Tibial nerve (tissue), 4 donors: ENCODE data around the gene OGA.

Source experiments
- EP300 ChIP-seq, 2 donors: sonication (generic); formaldehyde crosslinking; IDR thresholded peaks; one replicate each; pipeline ENCODE4 v1.6.1; 2017; ENCODE audit warnings: antibody characterized with exemption in 2 of 2, mild to moderate bottlenecking in 1 of 2
- POLR2A ChIP-seq, 2 donors: fragments of 450-650 bp; IDR thresholded peaks; one replicate each; pipeline ENCODE4 v1.6.1; 2017; ENCODE audit warnings: antibody characterized with exemption in 2 of 2, mild to moderate bottlenecking in 2 of 2, moderate library complexity in 2 of 2
- TF ChIP-seq, protein P1 (sequence below), 5 experiments: fragments of 200-600 bp in 3 of 5; fragments of 450-650 bp in 2 of 5; sonication (generic) in 3 of 5; IDR thresholded peaks; one replicate each; pipeline ENCODE4 v1.5.1; 2016 to 2019; ENCODE audit warnings: antibody characterized with exemption in 5 of 5, mild to moderate bottlenecking in 3 of 5, moderate library complexity in 2 of 5

DNA sequence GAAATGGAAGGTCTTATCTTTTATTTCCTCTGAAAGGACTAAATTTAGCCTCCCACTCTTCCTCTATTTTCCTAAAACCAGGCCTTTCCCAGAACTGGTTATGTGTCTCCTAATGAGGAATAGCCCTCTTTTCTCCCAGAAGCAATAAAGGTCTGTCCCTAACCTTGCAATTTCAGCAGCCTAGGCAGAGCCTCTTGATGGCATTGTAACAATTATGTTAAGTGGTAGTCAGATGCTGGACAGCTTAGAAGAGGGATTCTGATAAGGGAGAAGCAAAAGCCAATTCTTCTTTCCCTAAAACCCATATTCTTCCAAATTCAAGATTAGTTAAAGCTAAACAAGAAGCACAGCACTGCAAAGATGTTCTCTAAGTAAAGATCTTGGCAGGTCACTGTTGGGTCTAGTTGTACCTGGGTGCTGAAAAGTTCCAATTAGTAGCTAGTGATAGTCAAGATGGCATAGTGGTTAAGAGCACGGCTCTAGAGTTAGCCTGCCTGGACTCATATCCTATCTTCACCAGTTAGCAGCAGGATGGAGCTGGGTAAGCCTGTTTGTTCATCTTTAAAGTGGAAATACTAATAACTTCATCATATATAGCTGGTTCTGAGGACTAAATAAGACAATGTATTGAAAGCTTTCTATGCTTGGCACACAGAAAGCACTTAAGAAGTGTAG is 39.7 kb upstream of the OGA start:
- TF ChIP-seq, protein P1, sequence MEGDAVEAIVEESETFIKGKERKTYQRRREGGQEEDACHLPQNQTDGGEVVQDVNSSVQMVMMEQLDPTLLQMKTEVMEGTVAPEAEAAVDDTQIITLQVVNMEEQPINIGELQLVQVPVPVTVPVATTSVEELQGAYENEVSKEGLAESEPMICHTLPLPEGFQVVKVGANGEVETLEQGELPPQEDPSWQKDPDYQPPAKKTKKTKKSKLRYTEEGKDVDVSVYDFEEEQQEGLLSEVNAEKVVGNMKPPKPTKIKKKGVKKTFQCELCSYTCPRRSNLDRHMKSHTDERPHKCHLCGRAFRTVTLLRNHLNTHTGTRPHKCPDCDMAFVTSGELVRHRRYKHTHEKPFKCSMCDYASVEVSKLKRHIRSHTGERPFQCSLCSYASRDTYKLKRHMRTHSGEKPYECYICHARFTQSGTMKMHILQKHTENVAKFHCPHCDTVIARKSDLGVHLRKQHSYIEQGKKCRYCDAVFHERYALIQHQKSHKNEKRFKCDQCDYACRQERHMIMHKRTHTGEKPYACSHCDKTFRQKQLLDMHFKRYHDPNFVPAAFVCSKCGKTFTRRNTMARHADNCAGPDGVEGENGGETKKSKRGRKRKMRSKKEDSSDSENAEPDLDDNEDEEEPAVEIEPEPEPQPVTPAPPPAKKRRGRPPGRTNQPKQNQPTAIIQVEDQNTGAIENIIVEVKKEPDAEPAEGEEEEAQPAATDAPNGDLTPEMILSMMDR (IDR thresholded peaks at IDR 0.05): no peak
- TF ChIP-seq POLR2A (IDR thresholded peaks at IDR 0.05): no peak
- TF ChIP-seq EP300 (IDR thresholded peaks at IDR 0.05): no peak
